HCT116 (cell line): ENCODE results near the gene SAMD4B. TPM values are rescaled to one million over a fixed set of nuclear protein-coding genes. Genes with fewer than 3 reads are reported as not detected.

Experiments
- ATAC-seq: fragments of 200-7000 bp; cut with Tn5 transposase; 2 replicates; pipeline ENCODE4 v1.9.1; 2020; ENCODE audit warnings: mild to moderate bottlenecking, moderate library complexity
- BruUV-seq: library from RNA; stranded (reverse); fragments of 400-500 nt; replicated peaks from 2 replicates; lab custom pipeline; 2021; lab: Mats Ljungman, UMichigan
- CTCF ChIA-PET: fragments of 300-600 bp; sonication (Branson Sonifier 250); formaldehyde crosslinking; loops from one replicate; lab custom pipeline; 2021; ENCODE audit warnings: antibody characterized with exemption; lab: Charles Lee
- POLR2A ChIA-PET: fragments of 300-600, 350-600 bp; sonication (Branson Sonifier 250); formaldehyde crosslinking; loops from one replicate; lab custom pipeline; 2021; ENCODE audit warnings: antibody characterized with exemption; lab: Charles Lee
- RAD21 ChIA-PET, 2 experiments: fragments of 300-600 bp; sonication (Branson Sonifier 250); formaldehyde crosslinking; loops; one replicate each; lab custom pipeline; 2023; ENCODE audit warnings: low total read pairs in 2 of 2; ENCODE audit not compliant: uncharacterized antibody in 2 of 2, unreplicated experiment in 2 of 2, low non-redundant PET in 1 of 2; lab: Charles Lee
- DNase-seq: peaks from one replicate; pipeline ENCODE4 v3.0.0-alpha.2; 2010; ENCODE audit warnings: low read depth, low spot score
- H2AFZ ChIP-seq: fragments of 200-600 bp; shearing (Covaris generic), sonication (generic); 2 replicates; pipeline ENCODE4 v1.6.1; 2017; ENCODE audit warnings: low read depth, mixed run types, mixed read lengths, antibody characterized with exemption, low read length; ENCODE audit not compliant: poor library complexity, severe bottlenecking
- H3K27ac ChIP-seq: 2 replicates; pipeline ENCODE4 v1.5.1; 2012; ENCODE audit warnings: low read depth, low read length
- H3K27me3 ChIP-seq: fragments of 200-600 bp; sonication (generic); 2 replicates; pipeline ENCODE4 v1.6.1; 2016; ENCODE audit warnings: mixed run types, low read length, mixed read lengths; ENCODE audit not compliant: insufficient read depth
- H3K36me3 ChIP-seq, 2 experiments: fragments of 200-500 bp in 1 of 2; fragments of 200-600 bp in 1 of 2; sonication (Bioruptor generic) in 1 of 2; sonication (generic) in 1 of 2; 2 replicates each; pipeline versions ENCODE4 v1.5.1 to v1.6.1; 2014 to 2016; ENCODE audit warnings: low read length in 2 of 2, inconsistent platforms in 1 of 2, mixed read lengths in 1 of 2, mixed run types in 1 of 2; ENCODE audit not compliant: insufficient read depth in 2 of 2, control insufficient read depth in 1 of 2
- H3K4me1 ChIP-seq, 2 experiments: fragments of 200-600 bp in 1 of 2; sonication (generic) in 1 of 2; 2 replicates each; pipeline versions ENCODE4 v1.5.1 to v1.6.1; 2012 to 2017; ENCODE audit warnings: low read length in 2 of 2, inconsistent platforms in 1 of 2, mild to moderate bottlenecking in 1 of 2, mixed read lengths in 1 of 2, mixed run types in 1 of 2, moderate library complexity in 1 of 2; ENCODE audit not compliant: insufficient read depth in 2 of 2, control insufficient read depth in 1 of 2
- H3K4me2 ChIP-seq: fragments of 200-600 bp; sonication (generic); 2 replicates; pipeline ENCODE4 v1.6.1; 2017; ENCODE audit warnings: mixed run types, low read length, mixed read lengths
- H3K4me3 ChIP-seq, 2 experiments: fragments of 200-600 bp in 1 of 2; sonication (generic) in 1 of 2; replicated peaks in 1 of 2; 2 replicates each; pipeline ENCODE4 v1.5.1; 2011 to 2016; ENCODE audit warnings: low read length in 2 of 2, control low read depth in 1 of 2, low read depth in 1 of 2, mild to moderate bottlenecking in 1 of 2, mixed read lengths in 1 of 2, mixed run types in 1 of 2
- H3K79me2 ChIP-seq: fragments of 200-600 bp; sonication (generic); 2 replicates; pipeline ENCODE4 v1.6.1; 2017; ENCODE audit warnings: mild to moderate bottlenecking, mixed run types, low read length, moderate library complexity, mixed read lengths; ENCODE audit not compliant: insufficient read depth
- H3K9ac ChIP-seq: fragments of 200-600 bp; sonication (generic); 2 replicates; pipeline ENCODE4 v1.6.1; 2016; ENCODE audit warnings: low read length, mixed read lengths
- H3K9me2 ChIP-seq: fragments of 200-600 bp; sonication (generic), shearing (Covaris generic); 2 replicates; pipeline ENCODE4 v1.6.1; 2017; ENCODE audit warnings: mixed run types, mild to moderate bottlenecking, moderate library complexity; ENCODE audit not compliant: insufficient read depth
- H3K9me3 ChIP-seq, 2 experiments: fragments of 200-500 bp in 1 of 2; fragments of 200-600 bp in 1 of 2; sonication (Bioruptor generic) in 1 of 2; sonication (generic) in 1 of 2; 2 replicates each; pipeline ENCODE4 v1.6.1; 2014 to 2017; ENCODE audit warnings: low read length in 2 of 2, mixed read lengths in 2 of 2, inconsistent platforms in 1 of 2, low read depth in 1 of 2, mild to moderate bottlenecking in 1 of 2, mixed run types in 1 of 2, moderate library complexity in 1 of 2; ENCODE audit not compliant: control insufficient read depth in 1 of 2, insufficient read depth in 1 of 2
- H4K20me1 ChIP-seq: fragments of 200-600 bp; sonication (generic), shearing (Covaris generic); 2 replicates; pipeline ENCODE4 v1.6.1; 2017; ENCODE audit warnings: mixed run types, mild to moderate bottlenecking, moderate library complexity; ENCODE audit not compliant: insufficient read depth
- CEBPB ChIP-seq: IDR thresholded peaks from 2 replicates; pipeline ENCODE4 v1.6.1; 2012; ENCODE audit warnings: low read depth
- EGR1 ChIP-seq: IDR thresholded peaks from 2 replicates; pipeline ENCODE4 v1.6.1; 2012; ENCODE audit warnings: low read depth
- EZH2 ChIP-seq: fragments of 200-600 bp; sonication (generic); IDR thresholded peaks from 2 replicates; pipeline ENCODE4 v1.6.1; 2017; ENCODE audit warnings: antibody characterized with exemption, mixed run types
- FOSL1 ChIP-seq: IDR thresholded peaks from 2 replicates; pipeline ENCODE4 v1.6.1; 2012; ENCODE audit warnings: low read depth
- JUND ChIP-seq: IDR thresholded peaks from 2 replicates; pipeline ENCODE4 v1.6.1; 2012
- MAX ChIP-seq: IDR thresholded peaks from 2 replicates; pipeline ENCODE4 v1.6.1; 2012
- SP1 ChIP-seq: IDR thresholded peaks from 2 replicates; pipeline ENCODE4 v1.6.1; 2012; ENCODE audit warnings: low read depth
- ZBTB33 ChIP-seq: IDR thresholded peaks from 2 replicates; pipeline ENCODE4 v1.6.1; 2011; ENCODE audit warnings: mild to moderate bottlenecking, low read length, moderate library complexity; ENCODE audit not compliant: insufficient replicate concordance; ENCODE audit errors: extremely low read depth
- ZFX ChIP-seq: fragments of 450-650 bp; IDR thresholded peaks from 2 replicates; pipeline ENCODE4 v1.6.1; 2017
- ZNF274 ChIP-seq: fragments of 200-500 bp; sonication (Bioruptor generic); IDR thresholded peaks from 2 replicates; pipeline ENCODE4 v1.6.1; 2014; ENCODE audit warnings: mild to moderate bottlenecking, low read depth, low read length, inconsistent platforms
- intact Hi-C: fragments of 100-400 bp; cut with micrococcal nuclease; formaldehyde crosslinking; loops from 2 replicates; pipeline ENCODE4 v1.10.0; 2022
- total RNA-seq: library from RNA; stranded (reverse); gene quantifications from one replicate; pipeline ENCODE4 v1.2.1, GENCODE V29; 2021; ENCODE audit not compliant: unreplicated experiment

The SAMD4B gene
- total RNA-seq, 1 experiment from 2014 or later: 127 TPM

GRCh38 chr19:39427707-39428106 is 85.5 kb downstream of the SAMD4B start:
- Histone ChIP-seq H3K4me1 (peaks cover 49 to 53% of the 10 kb centered on the region in 2 experiments), H3K27ac (peak overlapping the region; percentile 77; the same call in 1 of the 2 replicates)
- RAD21 ChIA-PET: no interaction called here

GRCh38 chr19:39428283-39429112 is 86.3 kb downstream of the SAMD4B start:
- BruUV-seq: no TSS peak
- no peaks in the 10 kb centered on the region for H3K27me3 ChIP-seq
- no peak overlapping the region for H2AFZ ChIP-seq
- H3K36me3 ChIP-seq: peaks cover 12 to 13% of the 10 kb centered on the region in 2 experiments; a peak in 3 of 4 replicates
- H3K4me2 ChIP-seq: peak overlapping the region; percentile 59
- H3K4me3 ChIP-seq: peak overlapping the region in 1 of 2 experiments; percentile 31; a peak in 3 of 4 replicates
- peak; percentile 64 for ATAC-seq
- peak overlapping the region; percentile 77 for H3K27ac ChIP-seq
- ChIA-PET RAD21 (no interaction called here), CTCF (interaction anchor here (1.3 kb wide), 2 partner anchors 14 to 30 kb away, joined by 5 to 6 read pairs; no protein-coding TSS in a partner anchor), POLR2A (interaction anchor here (0.7 to 6.0 kb wide), 9 partner anchors 8 to 37 kb away, joined by 3 to 33 read pairs (median 3); partner anchors contain the start of genes MED29, PAF1, RPS16 and SUPT5H)
- peaks cover 56 to 61% of the 10 kb centered on the region in 2 experiments for H3K4me1 ChIP-seq
- no peaks in the 10 kb centered on the region for H3K9me2 ChIP-seq
- DNase-seq: no peak
- TF ChIP-seq EZH2 (no peak), ZBTB33 (no peak), EGR1 (no peak), FOSL1 (no peak), SP1 (no peak), ZNF274 (no peak), ZFX (peak; percentile 25; the same call in 1 of the 2 replicates)
- intact Hi-C loops: no loop called here
- peaks cover 1% of the 10 kb centered on the region; the same call in 1 of the 2 replicates for H4K20me1 ChIP-seq
- H3K79me2 ChIP-seq: peaks cover 13% of the 10 kb centered on the region
- no peaks in the 10 kb centered on the region for H3K9me3 ChIP-seq
- H3K9ac ChIP-seq: peak overlapping the region; percentile 61

More at GRCh38 chr19:39427707-39428106, 85.5 kb downstream of the SAMD4B start:
- no peaks in the 10 kb centered on the region for H3K9me2 ChIP-seq
- BruUV-seq: no TSS peak
- POLR2A ChIA-PET: interaction anchor here (0.7 to 6.0 kb wide), 5 partner anchors 8 to 24 kb away, joined by 3 to 33 read pairs (median 4); partner anchors contain the start of genes RPS16 and ZFP36
- peak overlapping the region; percentile 59 for H3K4me2 ChIP-seq
- H3K4me3 ChIP-seq: no peak overlapping the region
- no peak for ATAC-seq
- H3K9ac ChIP-seq: peak overlapping the region; percentile 61
- H3K27me3 ChIP-seq: no peaks in the 10 kb centered on the region
- TF ChIP-seq MAX (no peak), JUND (no peak), CEBPB (no peak), ZFX (no peak)
- no peaks in the 10 kb centered on the region for H3K9me3 ChIP-seq
- peaks cover 5% of the 10 kb centered on the region; the same call in 1 of the 2 replicates for H3K79me2 ChIP-seq
- intact Hi-C loops: no loop called here
- CTCF ChIA-PET: interaction anchor here (1.3 to 1.4 kb wide), 2 partner anchors 13 to 29 kb away, joined by 5 read pairs; no protein-coding TSS in a partner anchor
- H2AFZ ChIP-seq: no peak overlapping the region
- no peaks in the 10 kb centered on the region; the same call in 1 of the 2 replicates for H4K20me1 ChIP-seq
- no peak for DNase-seq
- H3K36me3 ChIP-seq: peaks cover 4 to 5% of the 10 kb centered on the region in 2 experiments; a peak in 3 of 4 replicates
